WTC11 (cell line): ENCODE measurements around the gene TMPRSS3.

Experiments used
- ATF3 ChIP-seq: sonication (generic); formaldehyde crosslinking; conservative IDR thresholded peaks from 2 replicates; pipeline ENCODE4 v1.8.1; 2022; ENCODE audit warnings: mild to moderate bottlenecking, missing genetic modification reagents
- ATF6 ChIP-seq: sonication (generic); formaldehyde crosslinking; IDR thresholded peaks from 2 replicates; pipeline ENCODE4 v1.8.1; 2023; ENCODE audit warnings: mild to moderate bottlenecking, missing genetic modification reagents

DNA sequence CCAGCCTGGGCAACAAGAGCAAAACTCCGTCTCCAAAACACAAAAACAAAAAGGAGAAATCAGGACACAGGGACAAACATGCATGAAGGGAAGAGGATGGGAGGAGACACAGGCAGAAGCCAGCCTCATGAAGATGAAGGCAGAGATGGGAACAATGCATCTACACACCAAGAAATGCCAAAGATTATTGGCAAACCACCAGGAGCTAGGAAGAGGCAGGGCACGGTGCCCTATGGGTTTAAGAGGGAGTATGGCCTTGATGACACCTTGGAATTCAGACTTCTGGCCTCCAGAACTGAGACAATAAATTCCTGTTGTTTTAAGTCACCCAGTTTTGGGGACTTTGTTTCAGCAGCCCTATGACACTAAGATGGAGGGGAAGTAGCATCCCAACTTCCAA lies 5.2 kb downstream of the TMPRSS3 start:
- TF ChIP-seq ATF6 (CRISPR knock-in tag) (no peak), ATF3 (CRISPR knock-in tag) (no peak)
